ENCODE data around the gene AP2B1. TPM values are rescaled to one million over a fixed set of nuclear protein-coding genes. Genes with fewer than 3 reads are reported as not detected.
A peak's percentile ranks its signal among the peaks of the same experiment; 100 is the strongest.

Gene AP2B1
- total and polyA plus RNA-seq, 9 of the 15 experiments (the other 6 are each of a cell fraction or from before 2014, with no cell fraction given): 60.1 to 287 (median 105) TPM

GRCh38 chr17:35763767-35764122, 176.6 kb downstream of the AP2B1 start:
- Histone ChIP-seq H3K27me3 (ENCODE audit: control insufficient read depth in 2 of 2, insufficient read depth in 2 of 2, low read length in 2 of 2) (peaks cover 33 to 68% of the 10 kb centered on the region in 2 experiments; a peak in 4 of 5 replicates), H3K9ac (ENCODE audit: insufficient read depth in 1 of 2, low read depth in 2 of 2, low read length in 2 of 2) (peak overlapping the region in 1 of 2 experiments; percentile 84; a peak in 2 of 4 replicates), H3K4me2 (ENCODE audit: insufficient read depth, low read length) (peak overlapping the region; percentile 76), H2AFZ (ENCODE audit: low read depth, low read length) (peak overlapping the region; percentile 94), H3K4me3 (peak overlapping the region; percentile 45; the same call in 1 of the 2 replicates), H3K36me3 (ENCODE audit: control insufficient read depth, insufficient read depth, low read length) (no peaks in the 10 kb centered on the region), H3K9me1 (ENCODE audit: control insufficient read depth, insufficient read depth, low read length) (peaks cover 3% of the 10 kb centered on the region), H3K27ac (ENCODE audit: extremely low read depth, low read depth, low read length) (no peak overlapping the region), H3K79me2 (ENCODE audit: control insufficient read depth, insufficient read depth, low read length) (no peaks in the 10 kb centered on the region), H3K4me1 (replicated peaks in 1 of 2; ENCODE audit: control insufficient read depth in 2 of 2, insufficient read depth in 2 of 2, low read length in 2 of 2) (peaks cover 0 to 18% of the 10 kb centered on the region in 2 experiments; a peak in 3 of 5 replicates), H3K9me3 (replicated peaks; ENCODE audit: control insufficient read depth, insufficient read depth, low read depth, low read length) (no peaks in the 10 kb centered on the region), H4K20me1 (replicated peaks; ENCODE audit: control insufficient read depth, insufficient read depth, low read length) (no peaks in the 10 kb centered on the region)
- BruUV-seq (replicated peaks): no TSS peak
- FAIRE-seq (no peak), DNase-seq (ENCODE audit: extremely low read depth in 1 of 4, low spot score in 3 of 4) (no peak), ATAC-seq (no peak)
- in situ Hi-C loops (cut with MboI) (no loop called here), intact Hi-C loops (cut with micrococcal nuclease) (loop anchor here (1.0 to 10.0 kb wide), 2 partner anchors 41 to 181 kb away; partner anchors contain the start of gene LYZL6)
- ChIA-PET POLR2A (interaction anchor here (0.6 to 2.3 kb wide), 6 partner anchors 9 to 1344 kb away, joined by 3 to 13 read pairs (median 3); partner anchors contain the start of gene TAF15), CTCF (ENCODE audit: low intra/inter-chr PET ratio) (interaction anchor here (0.6 to 2.9 kb wide), 6 partner anchors 9 to 245 kb away, joined by 3 to 39 read pairs (median 4); partner anchors contain the start of gene TAF15)
- TF ChIP-seq FIP1L1 (IDR thresholded peaks at IDR 0.05; ENCODE audit: low read depth, low read length, poor library complexity, severe bottlenecking): no peak
- TF ChIP-seq ZNF512 (tag; IDR thresholded peaks at IDR 0.05): peak; percentile 41; the same call in 1 of the 2 replicates
- no peak for TF ChIP-seq CHD1 (IDR thresholded peaks at IDR 0.05; ENCODE audit: low read length)
- no peak for TF ChIP-seq SP1 (CRISPR knock-in tag; IDR thresholded peaks at IDR 0.05)
- no peak for TF ChIP-seq MCM7 (IDR thresholded peaks at IDR 0.05)
- TF ChIP-seq ZC3H11A (IDR thresholded peaks at IDR 0.05; ENCODE audit: low read depth, low read length): peak; percentile 43; the same call in 1 of the 2 replicates
- WGBS (ENCODE audit: insufficient coverage, low coverage, missing lambda C conversion rate): 33% methylated on average over 14 of the region's 17 CpGs

Data from K562 (cell line).